CD4-positive, CD25-positive, alpha-beta regulatory T cell (primary cell): ENCODE results near the gene OMP. TPM values are rescaled to one million over a fixed set of nuclear protein-coding genes. Genes with fewer than 3 reads are reported as not detected.

Experiments
- ATAC-seq, 2 donors: fragments of 150-1000 bp; cut with Tn5 transposase; one replicate each; pipeline ENCODE4 v1.10.0; 2021; ENCODE audit warnings: low read depth in 2 of 2, moderate number of reproducible peaks in 2 of 2, moderate library complexity in 1 of 2
- DNase-seq, 3 donors: peaks; one replicate each; pipeline versions ENCODE4 v3.0.0 to v3.0.0-alpha.2; 2012 to 2022; ENCODE audit warnings: mixed read lengths in 1 of 3
- H3K27ac ChIP-seq: one replicate; pipeline ENCODE4 v1.7.0; 2013; ENCODE audit warnings: mild to moderate bottlenecking, low read length; ENCODE audit not compliant: insufficient read depth, poor library complexity, severe bottlenecking
- H3K27me3 ChIP-seq: one replicate; pipeline ENCODE4 v1.7.0; 2013; ENCODE audit warnings: low read length; ENCODE audit not compliant: control insufficient read depth, insufficient read depth
- H3K36me3 ChIP-seq: one replicate; pipeline ENCODE4 v1.7.0; 2013; ENCODE audit warnings: mild to moderate bottlenecking, low read length, moderate library complexity; ENCODE audit not compliant: control insufficient read depth, insufficient read depth
- H3K4me1 ChIP-seq: 2 replicates; pipeline ENCODE4 v1.7.0; 2013; ENCODE audit warnings: mild to moderate bottlenecking, low read length; ENCODE audit not compliant: insufficient read depth, control insufficient read depth, poor library complexity, severe bottlenecking
- H3K4me3 ChIP-seq: one replicate; pipeline ENCODE4 v1.7.0; 2013; ENCODE audit warnings: low read depth, mild to moderate bottlenecking, low read length, moderate library complexity
- H3K9me3 ChIP-seq, 2 experiments: 1 replicate in 1 of 2; 2 replicates in 1 of 2; pipeline ENCODE4 v1.7.0; 2013; ENCODE audit warnings: low read length in 2 of 2, mild to moderate bottlenecking in 1 of 2, moderate library complexity in 1 of 2; ENCODE audit not compliant: control insufficient read depth in 2 of 2
- H3K27ac Mint-ChIP-seq, 3 donors: one replicate each; pipeline ENCODE4 v1.8.0; 2020 to 2022; ENCODE audit warnings: mild to moderate bottlenecking in 3 of 3, mixed read lengths in 3 of 3, moderate library complexity in 2 of 3
- H3K27me3 Mint-ChIP-seq: one replicate; pipeline ENCODE4 v1.8.0; 2022; ENCODE audit warnings: mild to moderate bottlenecking, mixed read lengths
- H3K36me3 Mint-ChIP-seq: one replicate; pipeline ENCODE4 v1.8.0; 2020; ENCODE audit warnings: mixed read lengths
- H3K4me1 Mint-ChIP-seq, 4 donors: one replicate each; pipeline ENCODE4 v1.8.0; 2020 to 2022; ENCODE audit warnings: mixed read lengths in 4 of 4, mild to moderate bottlenecking in 1 of 4
- H3K4me3 Mint-ChIP-seq, 4 donors: one replicate each; pipeline ENCODE4 v1.8.0; 2020 to 2022; ENCODE audit warnings: mild to moderate bottlenecking in 4 of 4, mixed read lengths in 4 of 4, moderate library complexity in 3 of 4
- H3K9me3 Mint-ChIP-seq, 7 donors: one replicate each; pipeline ENCODE4 v1.8.0; 2020 to 2022; ENCODE audit warnings: mixed read lengths in 7 of 7, mild to moderate bottlenecking in 3 of 7, moderate library complexity in 2 of 7
- polyA plus RNA-seq, 4 donors: library from polyadenylated mRNA; unstranded; fragments of 300-500 nt; fragmentation: Illumina TruSeq; gene quantifications; one replicate each; pipeline ENCODE4 v1.2.3, GENCODE V29; 2021
- total RNA-seq: library from RNA; stranded (reverse); gene quantifications from one replicate; pipeline ENCODE4 v1.2.3, GENCODE V29; 2022

Gene OMP
- total and polyA plus RNA-seq, 5 donors from 2014 or later, result not detected

GRCh38 chr11:77065878-77066228 is 36.8 kb upstream of the OMP start:
- H3K27ac Mint-ChIP-seq, result peak overlapping the region in 1 of 3 donors; percentile 87

DNA sequence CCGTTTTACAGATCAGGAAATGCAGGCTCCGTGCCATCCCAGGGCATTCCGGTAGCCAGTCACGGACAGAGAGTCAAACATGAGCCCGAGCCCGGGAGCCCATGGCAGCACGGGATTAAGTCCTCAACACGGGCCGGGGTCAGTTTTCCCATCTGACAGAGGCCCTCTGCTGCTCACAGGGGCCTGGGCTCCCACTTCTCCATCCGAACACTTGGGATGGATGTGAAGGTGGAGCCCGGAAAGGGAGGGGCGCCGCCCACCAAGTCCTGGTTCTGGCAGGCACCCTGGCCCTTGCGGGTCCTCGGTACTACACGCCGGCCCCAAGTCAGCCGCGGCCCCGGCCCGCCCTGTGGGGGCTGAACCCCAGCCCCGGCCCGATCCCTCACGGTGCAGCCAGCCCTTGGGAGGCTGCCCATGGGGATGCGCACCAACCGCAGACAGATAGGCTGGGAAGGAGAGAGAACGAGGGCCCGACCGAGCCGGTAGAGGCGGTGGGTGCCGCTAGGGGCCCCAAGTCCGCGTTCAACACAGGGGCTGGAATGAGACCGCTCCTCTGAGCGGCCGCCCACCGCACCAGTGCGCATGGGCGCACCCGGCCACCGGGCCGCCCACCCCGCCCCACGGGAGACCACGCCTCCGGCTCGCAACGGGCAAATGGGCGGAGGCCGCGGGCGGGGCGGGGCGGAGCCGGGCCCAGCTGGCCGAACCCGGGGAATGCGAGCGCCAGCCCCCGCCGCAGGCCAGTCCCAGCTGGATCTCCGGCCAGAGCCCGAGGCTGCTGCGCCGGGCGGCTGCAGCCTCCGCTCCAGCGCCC is 36.2 kb upstream of the OMP start, which contains the start of gene CAPN5:
Gene CAPN5 (plus strand): TSS at position 743 of the 814 bp plus-strand sequence. CDS start 17,916 bp downstream, outside the sequence.
- Histone ChIP-seq H3K27ac (no peak within 1 kb of the TSS), H3K36me3 (no peaks in the 10 kb centered on the region), H3K27me3 (no peaks in the 10 kb centered on the region), H3K4me1 (peaks cover 17% of the 10 kb centered on the region), H3K4me3 (peak within 1 kb of the TSS; percentile 41), H3K9me3 (no peaks in the 10 kb centered on the region)
- Mint-ChIP-seq H3K4me3 (peak within 1 kb of the TSS; percentile 88 to 97 (median 91)), H3K4me1 (peaks cover 0 to 12% (median 4%) of the 10 kb centered on the region in 4 donors), H3K36me3 (no peaks in the 10 kb centered on the region), H3K27ac (peak within 1 kb of the TSS in 1 of 3 donors; percentile 87), H3K27me3 (peaks cover 2% of the 10 kb centered on the region), H3K9me3 (peaks cover 0 to 3% (median 0%) of the 10 kb centered on the region in 7 donors)
- DNase-seq (peak; percentile 76 to 86 (median 82)), ATAC-seq (peak; percentile 89)

More at GRCh38 chr11:77065878-77066228, 36.8 kb upstream of the OMP start:
- Histone ChIP-seq H3K4me3 (peak overlapping the region; percentile 19), H3K27ac (no peak overlapping the region), H3K9me3 (no peaks in the 10 kb centered on the region), H3K36me3 (no peaks in the 10 kb centered on the region), H3K27me3 (no peaks in the 10 kb centered on the region), H3K4me1 (peaks cover 17% of the 10 kb centered on the region)
- ATAC-seq (no peak), DNase-seq (no peak)
- peaks cover 0 to 12% (median 4%) of the 10 kb centered on the region in 4 donors for H3K4me1 Mint-ChIP-seq
- H3K9me3 Mint-ChIP-seq, result peaks cover 0 to 3% (median 0%) of the 10 kb centered on the region in 7 donors
- peaks cover 6% of the 10 kb centered on the region for H3K27me3 Mint-ChIP-seq
- no peaks in the 10 kb centered on the region for H3K36me3 Mint-ChIP-seq
- H3K4me3 Mint-ChIP-seq, result peak overlapping the region; percentile 88 to 97 (median 91)

DNA sequence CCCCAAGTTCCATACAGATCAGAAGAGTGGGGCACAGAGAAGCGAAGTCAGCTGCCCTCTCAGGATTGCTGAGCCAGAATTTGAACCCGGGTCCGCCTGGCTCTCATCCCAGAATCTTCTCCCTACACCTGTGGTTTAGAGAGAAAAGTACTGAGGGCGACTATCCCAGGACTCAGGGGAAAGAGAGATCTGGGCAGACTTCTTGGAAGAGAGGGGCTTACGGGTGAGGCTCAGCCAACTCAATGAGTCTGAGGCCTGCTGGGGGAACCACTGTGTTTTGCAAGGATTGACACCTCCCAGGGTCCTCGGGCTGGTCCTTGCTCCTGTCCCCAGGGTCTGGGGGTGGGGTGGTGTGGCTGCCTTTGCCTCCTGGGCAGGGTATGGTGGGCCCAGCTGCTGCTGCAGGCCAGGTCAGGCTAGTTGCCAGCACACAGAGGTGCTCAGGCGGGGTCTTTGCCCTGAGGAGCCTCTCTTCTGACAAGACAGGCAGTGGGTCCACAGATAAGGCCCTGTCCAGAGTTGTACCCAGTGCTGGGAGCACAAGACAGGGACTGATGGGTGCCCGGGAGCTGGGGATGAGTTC is 34.7 kb upstream of the OMP start:
- Histone ChIP-seq H3K4me1 (peaks cover 17% of the 10 kb centered on the region), H3K9me3 (no peaks in the 10 kb centered on the region), H3K27ac (no peak overlapping the region), H3K36me3 (no peaks in the 10 kb centered on the region), H3K27me3 (no peaks in the 10 kb centered on the region), H3K4me3 (no peak overlapping the region)
- ATAC-seq (no peak), DNase-seq (no peak)
- H3K36me3 Mint-ChIP-seq, result peaks cover 5% of the 10 kb centered on the region
- peaks cover 0 to 17% (median 6%) of the 10 kb centered on the region in 4 donors for H3K4me1 Mint-ChIP-seq
- H3K27me3 Mint-ChIP-seq, result no peaks in the 10 kb centered on the region
- no peaks in the 10 kb centered on the region for H3K9me3 Mint-ChIP-seq
- H3K27ac Mint-ChIP-seq, result peak overlapping the region in 1 of 3 donors; percentile 82
- H3K4me3 Mint-ChIP-seq, result peak overlapping the region; percentile 83 to 89 (median 86)

DNA sequence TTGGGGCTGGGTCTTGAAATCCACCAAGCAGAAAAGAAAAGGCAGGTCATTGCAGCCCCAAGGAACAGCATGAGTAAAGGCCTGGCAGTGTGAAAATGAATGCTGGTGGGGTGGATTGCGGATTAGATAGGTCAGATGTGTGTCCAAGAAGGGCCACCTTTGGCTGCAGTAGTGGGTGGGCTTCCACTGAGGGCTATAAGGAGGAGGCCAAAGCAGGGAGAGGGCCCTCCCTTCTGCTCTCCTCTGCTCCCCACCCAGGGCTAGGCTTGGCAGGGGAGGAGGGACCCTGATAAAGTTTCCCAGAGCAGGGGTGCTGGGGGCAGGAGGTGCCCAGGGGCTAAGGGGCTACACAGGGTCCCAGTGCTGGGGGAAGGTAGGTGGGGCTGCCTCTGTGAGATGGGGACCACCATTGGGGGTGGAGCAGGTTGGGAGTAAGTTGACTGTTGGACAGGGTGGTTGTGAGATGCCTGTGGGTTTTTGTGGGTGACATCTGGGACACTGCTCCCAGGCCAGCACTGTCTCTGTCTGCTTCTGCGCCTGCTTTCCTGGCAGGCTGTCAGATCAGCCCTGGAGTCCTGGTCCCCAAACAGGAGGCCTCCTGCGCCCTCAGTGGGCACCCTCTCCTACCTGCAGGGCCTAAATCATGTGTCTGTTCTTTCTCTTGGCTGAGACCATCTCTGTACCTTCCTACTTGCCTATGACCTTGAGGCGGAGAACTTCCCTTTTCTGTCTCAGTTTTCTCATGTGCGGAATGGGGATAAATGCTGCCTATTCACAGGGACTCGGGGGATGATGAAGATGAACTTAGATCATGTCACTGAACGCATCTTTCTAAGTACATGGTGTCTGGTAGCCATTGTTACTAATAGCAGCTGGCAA is 33.9 kb upstream of the OMP start:
- ATAC-seq (no peak), DNase-seq (no peak)
- peak overlapping the region in 3 of 4 donors; percentile 61 to 83 (median 66) for H3K4me3 Mint-ChIP-seq
- peak overlapping the region in 1 of 3 donors; percentile 49 for H3K27ac Mint-ChIP-seq
- H3K27me3 ChIP-seq, result no peaks in the 10 kb centered on the region
- H3K4me3 ChIP-seq, result no peak overlapping the region
- peaks cover 5% of the 10 kb centered on the region for H3K27me3 Mint-ChIP-seq
- H3K4me1 ChIP-seq, result peaks cover 17% of the 10 kb centered on the region
- no peak overlapping the region for H3K27ac ChIP-seq
- peaks cover 5% of the 10 kb centered on the region for H3K36me3 Mint-ChIP-seq
- no peaks in the 10 kb centered on the region for H3K9me3 Mint-ChIP-seq
- H3K4me1 Mint-ChIP-seq, result peaks cover 0 to 22% (median 6%) of the 10 kb centered on the region in 4 donors
- no peaks in the 10 kb centered on the region for H3K36me3 ChIP-seq
- H3K9me3 ChIP-seq, result no peaks in the 10 kb centered on the region

DNA sequence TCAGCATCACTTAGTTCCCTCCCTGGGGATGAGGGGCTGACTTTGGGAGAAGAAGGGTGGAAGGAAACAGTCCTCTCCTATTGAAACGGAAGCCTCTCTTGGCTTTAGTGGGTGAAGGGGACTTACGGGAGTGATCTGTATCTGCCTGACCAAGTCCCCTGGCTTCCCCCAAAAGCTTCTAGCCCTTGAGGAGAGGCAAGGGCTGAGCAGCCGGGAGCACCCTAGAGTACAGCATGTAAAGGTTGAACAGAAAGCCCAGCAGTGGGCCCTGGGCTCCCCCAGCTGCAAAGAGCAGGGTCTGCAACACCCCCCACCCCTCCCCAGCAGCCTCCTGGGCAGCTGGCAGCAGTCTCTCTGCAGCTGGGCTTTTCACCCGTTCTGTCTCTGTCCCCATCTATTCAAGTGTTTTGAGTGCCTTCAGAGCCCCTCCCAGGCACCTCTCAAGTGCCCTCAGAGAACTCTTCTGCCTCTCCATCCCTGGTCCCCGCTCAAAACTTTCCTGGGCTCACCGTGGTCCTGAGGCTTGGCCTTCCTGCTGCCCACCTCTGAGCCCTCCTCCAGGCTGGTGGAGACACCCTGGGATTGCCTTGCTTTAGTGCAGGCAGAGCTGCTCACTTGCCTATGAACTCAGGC is 33.2 kb upstream of the OMP start:
- ATAC-seq, result no peak
- Histone ChIP-seq H3K4me3 (no peak overlapping the region), H3K27ac (no peak overlapping the region), H3K27me3 (no peaks in the 10 kb centered on the region), H3K36me3 (no peaks in the 10 kb centered on the region), H3K9me3 (no peaks in the 10 kb centered on the region), H3K4me1 (peaks cover 17% of the 10 kb centered on the region)
- DNase-seq, result no peak
- peaks cover 5% of the 10 kb centered on the region for H3K36me3 Mint-ChIP-seq
- H3K4me3 Mint-ChIP-seq, result peak overlapping the region in 2 of 4 donors; percentile 61 to 66
- peaks cover 0 to 22% (median 6%) of the 10 kb centered on the region in 4 donors for H3K4me1 Mint-ChIP-seq
- peaks cover 5% of the 10 kb centered on the region for H3K27me3 Mint-ChIP-seq
- H3K9me3 Mint-ChIP-seq, result no peaks in the 10 kb centered on the region
- peak overlapping the region in 1 of 3 donors; percentile 49 for H3K27ac Mint-ChIP-seq

DNA sequence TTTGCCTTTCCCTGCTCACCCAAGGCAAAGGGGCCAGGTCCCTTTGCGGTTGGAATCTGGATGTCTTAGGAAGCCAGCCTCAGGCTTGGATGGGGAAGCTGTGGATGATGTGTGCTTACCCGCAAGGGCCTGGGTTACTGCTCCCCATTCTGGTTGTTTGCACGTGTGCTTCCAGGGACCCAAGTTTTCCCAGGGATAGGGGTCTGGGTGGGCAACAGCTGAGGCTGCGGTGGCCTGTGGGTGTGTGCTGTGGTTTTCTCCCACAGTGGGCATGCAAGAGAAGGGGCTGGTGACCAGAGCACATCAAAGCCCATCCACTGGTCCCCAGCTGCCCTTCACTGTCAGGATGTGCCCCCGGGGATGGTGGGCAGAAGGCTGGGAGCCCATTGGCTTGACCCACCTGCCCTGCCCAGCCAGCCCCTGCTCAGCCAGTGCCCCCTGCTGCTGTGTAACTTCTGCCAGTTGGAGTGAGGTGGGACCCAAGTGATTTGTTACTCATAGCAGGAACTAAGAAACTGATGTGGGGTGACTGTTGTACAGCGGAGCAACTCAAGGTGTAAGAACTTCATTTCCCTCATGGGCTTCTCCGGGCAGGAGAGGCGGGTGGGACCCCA is 32.6 kb upstream of the OMP start:
- Histone ChIP-seq H3K27ac (no peak overlapping the region), H3K27me3 (no peaks in the 10 kb centered on the region), H3K4me3 (no peak overlapping the region), H3K36me3 (no peaks in the 10 kb centered on the region), H3K9me3 (no peaks in the 10 kb centered on the region), H3K4me1 (peaks cover 17% of the 10 kb centered on the region)
- H3K9me3 Mint-ChIP-seq, result no peaks in the 10 kb centered on the region
- ATAC-seq (no peak), DNase-seq (no peak)
- H3K4me3 Mint-ChIP-seq, result peak overlapping the region in 2 of 4 donors; percentile 61 to 68
- peaks cover 5% of the 10 kb centered on the region for H3K27me3 Mint-ChIP-seq
- H3K4me1 Mint-ChIP-seq, result peaks cover 0 to 22% (median 6%) of the 10 kb centered on the region in 4 donors
- H3K27ac Mint-ChIP-seq, result no peak overlapping the region
- peaks cover 5% of the 10 kb centered on the region for H3K36me3 Mint-ChIP-seq
